ENCODE data around the gene NECAB2. TPM values are rescaled to one million over a fixed set of nuclear protein-coding genes. Genes with fewer than 3 reads are reported as not detected.

NECAB2 gene
- total RNA-seq, 1 experiment from 2014 or later = 0.81 TPM

DNA sequence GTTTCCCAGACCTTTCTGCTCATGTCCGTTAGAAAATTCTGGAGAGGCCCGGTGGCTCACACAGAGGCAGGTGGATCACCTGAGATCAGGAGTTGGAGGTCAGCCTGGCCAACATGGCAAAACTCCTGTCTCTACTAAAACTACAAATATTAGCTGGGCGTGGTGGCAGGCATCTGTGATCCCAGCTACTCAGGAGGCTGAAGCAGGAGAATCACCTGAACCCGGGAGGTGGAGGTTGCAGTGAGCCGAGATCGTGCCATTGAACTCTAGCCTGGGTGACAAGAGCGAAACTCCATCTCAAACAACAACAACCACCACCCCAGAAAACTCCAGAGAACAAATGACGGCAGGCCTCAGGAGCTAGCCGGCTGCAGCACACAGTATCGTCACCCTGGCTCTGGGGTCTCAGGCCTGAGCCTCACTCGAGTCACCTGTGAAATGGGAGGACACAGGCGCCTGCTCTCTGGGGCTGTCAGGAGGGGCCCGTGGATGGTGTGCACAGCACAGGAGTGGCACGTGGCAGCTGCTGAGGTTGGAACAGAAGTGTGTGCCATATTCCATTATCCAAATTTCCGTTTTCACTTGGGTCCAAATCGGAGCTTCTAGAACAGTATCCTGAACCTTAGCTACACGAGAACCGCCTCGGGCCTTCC lies 77.9 kb downstream of the NECAB2 start:
- no peak for DNase-seq (ENCODE audit: low read depth)
- in situ Hi-C loops (cut with HindIII; ENCODE audit: low pct_unique_long_range_greater_than_20kb, low sequenced_read_pairs) = no loop called here

DNA sequence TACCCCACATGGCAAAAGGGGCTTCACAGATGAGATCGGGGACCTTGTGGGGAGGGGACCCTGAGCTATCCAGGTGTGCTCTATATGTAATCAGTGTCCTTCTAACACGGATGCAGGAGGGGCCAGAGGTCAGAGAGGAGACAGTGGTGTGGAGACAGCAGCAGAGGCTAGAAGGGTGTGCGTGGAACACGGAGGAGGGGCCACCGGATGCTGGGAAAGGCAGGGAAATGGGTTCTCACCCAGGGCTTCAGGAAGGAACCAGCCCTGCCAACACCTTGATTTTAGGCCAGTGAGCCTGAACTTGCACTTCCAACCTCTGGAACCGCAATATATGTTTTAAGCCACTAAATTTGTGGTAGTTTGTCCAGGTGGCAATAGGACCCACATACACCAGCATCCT lies 79.2 kb downstream of the NECAB2 start:
- DNase-seq (ENCODE audit: low read depth) = no peak
- in situ Hi-C loops (cut with HindIII; ENCODE audit: low pct_unique_long_range_greater_than_20kb, low sequenced_read_pairs) = no loop called here

DNA sequence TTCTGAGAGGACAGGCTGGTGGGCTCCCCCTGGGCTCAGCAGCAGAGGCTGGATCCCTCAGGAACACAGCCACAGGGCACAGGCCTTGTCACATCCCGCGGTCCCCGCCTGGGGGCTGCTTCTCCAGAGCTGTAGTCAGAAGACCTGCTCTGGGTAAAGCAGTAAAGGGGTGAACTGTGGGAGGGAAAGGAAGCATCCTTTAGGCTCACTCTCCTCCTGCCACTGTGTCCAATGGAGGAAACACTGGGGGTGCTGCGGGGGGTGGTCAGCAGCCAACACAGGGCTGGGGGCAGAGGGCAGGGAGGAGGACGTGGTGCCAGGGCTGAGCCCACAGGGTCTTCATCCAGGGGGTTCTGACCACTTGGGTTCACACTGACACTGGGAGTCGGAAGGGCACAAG lies 79.6 kb downstream of the NECAB2 start:
- in situ Hi-C loops (cut with HindIII; ENCODE audit: low pct_unique_long_range_greater_than_20kb, low sequenced_read_pairs) = no loop called here
- DNase-seq (ENCODE audit: low read depth) = no peak

DNA sequence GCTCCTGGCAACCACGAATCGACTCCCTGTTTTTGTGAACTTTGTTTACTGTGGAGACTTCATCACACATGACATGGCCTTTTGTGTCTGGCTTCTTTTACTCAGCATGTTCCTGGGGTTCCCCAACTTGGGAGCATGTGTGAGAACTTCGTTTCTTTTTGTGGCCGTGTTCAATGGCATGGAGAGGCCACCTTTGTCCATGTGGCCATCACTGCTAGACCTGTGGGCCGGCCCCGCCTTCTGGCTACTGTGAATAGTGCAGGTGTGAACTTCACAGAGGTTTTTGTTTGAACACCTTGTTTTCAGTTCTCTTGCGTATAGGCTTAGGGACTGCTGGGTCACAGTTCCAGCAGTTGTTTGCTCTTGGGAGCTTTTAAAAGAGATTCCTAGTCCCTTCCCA lies 80.2 kb downstream of the NECAB2 start:
- DNase-seq (ENCODE audit: low read depth) = no peak
- in situ Hi-C loops (cut with HindIII; ENCODE audit: low pct_unique_long_range_greater_than_20kb, low sequenced_read_pairs) = no loop called here

DNA sequence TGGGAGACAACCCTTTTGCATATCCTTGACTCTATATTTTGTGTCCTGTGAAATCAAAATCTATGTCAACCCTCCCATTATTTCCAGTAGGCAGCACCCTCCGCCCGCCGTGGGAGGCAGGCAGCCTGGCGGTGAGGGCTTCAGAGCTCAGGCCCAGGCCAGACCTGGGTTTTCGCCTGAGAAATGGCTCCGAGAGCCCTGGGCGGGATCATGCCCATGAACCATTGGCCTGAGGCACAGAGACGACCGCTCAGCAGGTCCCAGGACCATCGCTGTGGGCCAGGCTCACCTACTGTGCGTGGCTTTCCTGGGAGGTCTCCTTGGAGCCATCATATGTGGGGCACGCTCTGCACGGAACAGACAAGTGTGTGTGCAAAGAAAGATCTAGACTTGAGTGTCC lies 80.8 kb downstream of the NECAB2 start:
- in situ Hi-C loops (cut with HindIII; ENCODE audit: low pct_unique_long_range_greater_than_20kb, low sequenced_read_pairs) = no loop called here
- no peak for DNase-seq (ENCODE audit: low read depth)

DNA sequence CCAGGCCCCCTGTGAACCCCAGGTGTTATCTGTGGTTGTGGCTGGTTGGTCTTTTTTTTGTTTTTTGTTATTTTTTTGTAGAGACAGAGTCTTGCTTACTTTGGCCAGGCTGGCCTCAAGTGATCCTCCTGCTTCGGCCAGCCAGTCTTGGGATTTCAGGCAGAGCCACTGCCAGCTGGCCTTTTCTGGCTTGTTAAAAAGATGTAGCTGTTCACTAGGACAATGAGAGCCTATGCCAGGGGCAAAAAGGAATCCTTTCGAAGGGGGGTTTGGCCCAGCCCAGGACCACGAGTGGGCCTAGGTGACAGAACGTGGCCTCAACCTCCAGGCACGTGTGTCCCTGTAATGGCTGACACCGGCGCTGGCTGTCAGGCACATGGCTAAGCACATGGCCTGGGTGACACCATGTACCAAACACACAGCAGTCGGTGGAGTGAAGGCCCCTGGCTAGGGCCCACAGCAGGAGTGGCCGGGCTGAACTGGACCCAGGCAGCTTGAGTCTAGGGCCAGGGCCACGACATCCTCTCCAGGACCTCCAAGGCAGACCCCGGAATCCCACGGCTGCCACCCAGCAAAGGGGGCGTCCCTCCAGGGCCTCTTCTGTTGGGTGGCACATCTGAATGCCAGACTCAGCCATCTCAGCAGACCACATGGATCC lies 81.5 kb downstream of the NECAB2 start:
- no peak for DNase-seq (ENCODE audit: low read depth)
- in situ Hi-C loops (cut with HindIII; ENCODE audit: low pct_unique_long_range_greater_than_20kb, low sequenced_read_pairs) = no loop called here

DNA sequence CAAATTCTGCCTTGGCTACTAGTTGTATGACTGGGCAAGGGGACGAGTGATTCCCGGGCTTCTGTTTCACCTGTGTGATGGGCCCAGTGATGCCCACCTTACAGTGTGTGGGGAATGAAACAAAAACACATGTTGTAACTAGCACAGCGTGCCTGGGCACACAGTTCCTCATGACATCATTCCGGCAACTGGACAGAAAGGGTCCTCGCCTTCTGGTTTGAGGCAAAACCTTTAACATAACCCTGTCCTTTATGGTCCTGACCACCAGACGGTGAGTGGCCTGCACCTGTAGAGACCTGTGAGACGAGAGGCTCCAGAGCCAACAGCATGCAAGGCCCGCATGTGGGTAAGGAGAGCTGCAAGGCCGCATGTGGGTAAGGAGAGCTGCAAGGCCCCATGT lies 82.3 kb downstream of the NECAB2 start:
- DNase-seq (ENCODE audit: low read depth) = no peak
- in situ Hi-C loops (cut with HindIII; ENCODE audit: low pct_unique_long_range_greater_than_20kb, low sequenced_read_pairs) = no loop called here

DNA sequence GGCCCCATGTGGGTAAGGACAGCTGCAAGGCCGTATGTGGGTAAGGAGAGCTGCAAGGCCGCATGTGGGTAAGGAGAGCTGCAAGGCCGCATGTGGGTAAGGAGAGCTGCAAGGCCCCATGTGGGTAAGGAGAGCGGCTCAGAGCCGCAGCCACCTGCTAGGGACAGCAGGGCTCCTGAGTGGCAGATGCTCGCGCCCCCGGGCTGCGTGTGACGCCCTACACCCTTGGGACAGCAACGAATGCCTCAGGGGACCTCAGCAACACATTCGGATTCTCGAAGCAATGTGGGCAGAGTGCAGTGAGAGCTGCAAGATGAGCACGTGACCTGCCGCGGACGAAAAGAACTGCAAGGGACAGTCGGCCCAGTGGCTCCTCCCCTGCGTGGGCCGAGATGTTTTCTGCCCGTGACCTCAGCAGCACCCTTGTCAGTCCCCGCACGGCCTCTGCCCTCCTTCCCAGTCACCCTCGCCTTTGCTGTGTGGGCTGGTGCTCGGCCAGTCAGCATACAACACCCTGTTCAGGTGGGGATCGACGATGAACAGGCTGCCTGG lies 84.1 kb downstream of the NECAB2 start:
- DNase-seq (ENCODE audit: low read depth) = no peak
- in situ Hi-C loops (cut with HindIII; ENCODE audit: low pct_unique_long_range_greater_than_20kb, low sequenced_read_pairs) = no loop called here

Other genes with a start within 250 kb of the NECAB2 start
- 116 and 222 TPM in 2 replicates for gene HSBP1, start 160.3 kb upstream of the NECAB2 start, total RNA-seq (2014; rRNA removed; shearing (Covaris generic); ENCODE audit: low replicate concordance)
- 2.6 and 3.3 TPM in 2 replicates for gene MLYCD, start 69.1 kb upstream of the NECAB2 start, total RNA-seq (2014; rRNA removed; shearing (Covaris generic); ENCODE audit: low replicate concordance)
- gene OSGIN1, start 15.0 kb upstream of the NECAB2 start, total RNA-seq (2014; rRNA removed; shearing (Covaris generic); ENCODE audit: low replicate concordance) = 65.3 and 69.7 TPM in 2 replicates
- not detected in 2 replicates for gene SLC38A8, start 74.6 kb downstream of the NECAB2 start, total RNA-seq (2014; rRNA removed; shearing (Covaris generic); ENCODE audit: low replicate concordance)
- gene MBTPS1, start 148.7 kb downstream of the NECAB2 start, total RNA-seq (2014; rRNA removed; shearing (Covaris generic); ENCODE audit: low replicate concordance) = 103 and 106 TPM in 2 replicates
- 18.2 and 31.8 TPM in 2 replicates for gene HSDL1, start 176.9 kb downstream of the NECAB2 start, total RNA-seq (2014; rRNA removed; shearing (Covaris generic); ENCODE audit: low replicate concordance)
- 0.64 TPM in 1 of 2 replicates, not detected in the other for gene DNAAF1, start 177.1 kb downstream of the NECAB2 start, total RNA-seq (2014; rRNA removed; shearing (Covaris generic); ENCODE audit: low replicate concordance)
- gene TAF1C, start 218.8 kb downstream of the NECAB2 start, total RNA-seq (2014; rRNA removed; shearing (Covaris generic); ENCODE audit: low replicate concordance) = 17.6 and 19.2 TPM in 2 replicates
- gene ADAD2, start 222.9 kb downstream of the NECAB2 start, total RNA-seq (2014; rRNA removed; shearing (Covaris generic); ENCODE audit: low replicate concordance) = not detected in 2 replicates

Measured in Caki2 (cell line).